B cell (primary cell): ENCODE results near the gene FBF1. TPM values are rescaled to one million over a fixed set of nuclear protein-coding genes. Genes with fewer than 3 reads are reported as not detected.
"Not testable (repeated sequence)": the region's sequence is repeated elsewhere in the genome, so short reads cannot be mapped to it uniquely, and the experiment has no call there.

Experiments
- ATAC-seq: fragments of 200-7000 bp; cut with Tn5 transposase; one replicate; pipeline ENCODE4 v1.10.0; 2021; ENCODE audit warnings: low read depth, mild to moderate bottlenecking, moderate number of reproducible peaks, moderate library complexity
- CTCF ChIA-PET: fragments of 350-600 bp; sonication (Branson Sonifier 250); formaldehyde crosslinking; loops from one replicate; lab custom pipeline; 2021; ENCODE audit warnings: antibody characterized with exemption, inconsistent platforms; lab: Charles Lee
- POLR2A ChIA-PET: fragments of 350-600 bp; sonication (Branson Sonifier 250); formaldehyde crosslinking; loops from one replicate; lab custom pipeline; 2021; ENCODE audit warnings: antibody characterized with exemption; lab: Charles Lee
- DNase-seq: peaks from one replicate; pipeline ENCODE4 v3.0.0; 2013
- H2AFZ ChIP-seq: 2 replicates; pipeline ENCODE4 v1.6.1; 2012; ENCODE audit warnings: mild to moderate bottlenecking, low read depth, low read length; ENCODE audit not compliant: insufficient read depth, poor library complexity, severe bottlenecking
- H3K27ac ChIP-seq, 2 donors: 1 replicate in 1 of 2; 2 replicates in 1 of 2; pipeline ENCODE4 v1.5.1; 2012 to 2013; ENCODE audit warnings: low read length in 2 of 2, mild to moderate bottlenecking in 2 of 2, moderate library complexity in 1 of 2
- H3K27me3 ChIP-seq, 4 experiments: fragments of 200-600 bp in 1 of 4; sonication (generic) in 1 of 4; replicated peaks in 1 of 4; 1 replicate in 2 of 4; 2 replicates in 2 of 4; pipeline versions ENCODE4 v1.6.1 to v1.7.0; 2013 to 2016; ENCODE audit warnings: low read length in 3 of 4, mild to moderate bottlenecking in 2 of 4, mixed read lengths in 1 of 4, moderate library complexity in 1 of 4; ENCODE audit not compliant: insufficient read depth in 4 of 4, control insufficient read depth in 3 of 4; ENCODE audit errors: control extremely low read depth in 1 of 4
- H3K36me3 ChIP-seq, 2 experiments: replicated peaks in 1 of 2; 1 replicate in 1 of 2; 2 replicates in 1 of 2; pipeline versions ENCODE4 v1.6.1 to v1.7.1; 2013; ENCODE audit warnings: low read length in 1 of 2; ENCODE audit not compliant: insufficient read depth in 2 of 2, control insufficient read depth in 1 of 2; ENCODE audit errors: control extremely low read depth in 1 of 2, extremely low read depth in 1 of 2
- H3K4me1 ChIP-seq, 2 donors: fragments of 200-600 bp in 1 of 2; sonication (generic) in 1 of 2; 1 replicate in 1 of 2; 2 replicates in 1 of 2; pipeline versions ENCODE4 v1.5.1 to v1.6.1; 2013 to 2017; ENCODE audit warnings: low read length in 2 of 2; ENCODE audit not compliant: control insufficient read depth in 2 of 2, insufficient read depth in 2 of 2
- H3K4me2 ChIP-seq: replicated peaks from 2 replicates; pipeline ENCODE3; 2012; ENCODE audit warnings: mild to moderate bottlenecking, low read depth, low read length; ENCODE audit not compliant: poor library complexity, severe bottlenecking
- H3K4me3 ChIP-seq, 5 experiments: fragments of 200-600 bp in 1 of 5; sonication (generic) in 1 of 5; 1 replicate in 3 of 5; 2 replicates in 2 of 5; pipeline versions ENCODE4 v1.5.1 to v1.7.0; 2011 to 2016; ENCODE audit warnings: low read length in 4 of 5, mild to moderate bottlenecking in 4 of 5, low read depth in 2 of 5, control low read depth in 1 of 5, moderate library complexity in 1 of 5; ENCODE audit not compliant: insufficient read depth in 1 of 5; ENCODE audit errors: control extremely low read depth in 1 of 5, extremely low read depth in 1 of 5
- H3K79me2 ChIP-seq: fragments of 200-600 bp; sonication (generic); one replicate; pipeline ENCODE4 v1.6.0; 2016; ENCODE audit warnings: low read length; ENCODE audit not compliant: control insufficient read depth, insufficient read depth
- H3K9ac ChIP-seq: fragments of 200-600 bp; sonication (generic); 2 replicates; pipeline ENCODE4 v1.6.1; 2017; ENCODE audit warnings: mild to moderate bottlenecking, low read length, moderate library complexity
- H3K9me3 ChIP-seq, 3 donors: one replicate each; pipeline versions ENCODE4 v1.6.1 to v1.7.1; 2013; ENCODE audit warnings: low read length in 2 of 3; ENCODE audit not compliant: control insufficient read depth in 2 of 3, insufficient read depth in 1 of 3; ENCODE audit errors: control extremely low read depth in 1 of 3
- H4K20me1 ChIP-seq: 2 replicates; pipeline ENCODE4 v1.6.0; 2012; ENCODE audit warnings: mild to moderate bottlenecking, low read length; ENCODE audit not compliant: insufficient read depth, control insufficient read depth, poor library complexity, severe bottlenecking
- H3K27ac Mint-ChIP-seq: one replicate; pipeline ENCODE4 v1.8.0; 2021; ENCODE audit warnings: mixed read lengths
- H3K27me3 Mint-ChIP-seq: one replicate; pipeline ENCODE4 v1.8.0; 2021; ENCODE audit warnings: mixed read lengths
- H3K4me1 Mint-ChIP-seq: one replicate; pipeline ENCODE4 v1.8.0; 2021; ENCODE audit warnings: mixed read lengths
- H3K4me3 Mint-ChIP-seq: one replicate; pipeline ENCODE4 v1.8.0; 2021; ENCODE audit warnings: mixed read lengths
- H3K9me3 Mint-ChIP-seq: one replicate; pipeline ENCODE4 v1.8.0; 2022; ENCODE audit warnings: mixed read lengths; ENCODE audit not compliant: insufficient read depth
- CTCF ChIP-seq: fragments of 200-600 bp; IDR thresholded peaks from one replicate; pipeline ENCODE4 v1.8.0; 2022; ENCODE audit warnings: antibody characterized with exemption, mild to moderate bottlenecking
- EZH2 ChIP-seq: IDR thresholded peaks from 2 replicates; pipeline ENCODE4 v1.6.1; 2012; ENCODE audit warnings: borderline replicate concordance, low read depth, mild to moderate bottlenecking, moderate library complexity, low read length; ENCODE audit not compliant: insufficient read depth, poor library complexity, severe bottlenecking
- WGBS: methylation state at CpG from one replicate; pipeline ENCODE4 v1.1.5; 2013; ENCODE audit warnings: missing lambda C conversion rate; ENCODE audit not compliant: insufficient coverage; 5-methylcytosine and 5-hydroxymethylcytosine counted together
- intact Hi-C: fragments of 100-400 bp; cut with micrococcal nuclease; formaldehyde crosslinking; loops from one replicate; pipeline ENCODE4 v1.10.0; 2022
- polyA plus RNA-seq: library from polyadenylated mRNA; depleted of rRNA; stranded (reverse); fragments of >200 nt; gene quantifications from 2 replicates; pipeline ENCODE4 v1.2.3, GENCODE V29; 2012
- total RNA-seq, 2 donors: library from RNA; stranded (reverse); fragments of 120-200 nt in 1 of 2; gene quantifications; 1 replicate in 1 of 2; 2 replicates in 1 of 2; pipeline versions ENCODE4 v1.2.3 to v1.2.4, GENCODE V29; 2013 to 2022

FBF1 gene
- total and polyA plus RNA-seq, 2 donors (not counting 1 experiment from before 2014, with no cell fraction given): 21.6 to 31.5 TPM

DNA sequence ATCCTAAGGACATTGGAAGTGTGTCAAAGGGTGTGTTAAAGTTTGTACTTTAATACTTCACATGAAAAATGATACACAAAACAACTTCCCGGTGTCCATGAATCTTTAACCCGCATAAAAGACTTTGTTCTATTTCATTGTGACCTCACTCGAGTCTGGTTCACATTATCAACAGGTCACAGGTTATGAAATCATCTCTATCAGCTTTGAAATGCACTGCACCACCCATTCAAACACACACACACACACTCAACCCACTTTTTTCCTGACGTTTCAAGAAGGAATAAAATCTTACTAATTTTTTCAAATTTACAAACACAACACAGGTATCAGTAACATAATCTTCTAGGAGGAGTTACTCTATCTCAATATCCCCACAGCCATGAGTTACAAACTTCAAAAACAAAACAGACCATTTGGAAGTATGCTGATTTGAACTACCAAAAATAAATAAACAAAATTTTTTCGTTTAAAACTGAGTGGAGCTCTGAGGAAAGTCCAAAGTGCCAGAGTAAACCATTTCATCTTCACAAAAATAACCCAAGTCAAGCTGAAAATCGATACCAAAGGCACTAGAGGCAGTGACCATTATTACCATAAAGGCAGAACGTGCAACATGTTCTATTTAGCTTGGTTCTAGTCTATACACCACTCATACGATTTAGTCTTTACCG lies 35.5 kb upstream of the FBF1 start:
- H3K4me1 Mint-ChIP-seq: peaks cover 43% of the 10 kb centered on the region
- DNase-seq: no peak
- peak overlapping the region; percentile 52 for H3K4me3 Mint-ChIP-seq
- H3K27ac ChIP-seq: no peak overlapping the region
- H4K20me1 ChIP-seq: no peaks in the 10 kb centered on the region
- no peak overlapping the region for H3K27ac Mint-ChIP-seq
- H3K27me3 Mint-ChIP-seq: no peaks in the 10 kb centered on the region
- ChIA-PET CTCF (interaction anchor here (0.5 to 1.5 kb wide), 2 partner anchors 116 to 303 kb away, joined by 3 to 4 read pairs; no protein-coding TSS in a partner anchor), POLR2A (no interaction called here)
- H3K79me2 ChIP-seq: peaks cover 42% of the 10 kb centered on the region
- no peak overlapping the region for H3K9ac ChIP-seq
- H3K4me3 ChIP-seq: no peak overlapping the region
- no peaks in the 10 kb centered on the region for H3K36me3 ChIP-seq
- peaks cover 9 to 19% of the 10 kb centered on the region in 2 donors for H3K4me1 ChIP-seq
- H3K9me3 ChIP-seq: no peaks in the 10 kb centered on the region
- no peak overlapping the region for H2AFZ ChIP-seq
- WGBS: 95% methylated on average over 2 of the region's 9 CpGs
- H3K9me3 Mint-ChIP-seq: no peaks in the 10 kb centered on the region
- TF ChIP-seq CTCF: no peak
- TF ChIP-seq EZH2: no peak
- intact Hi-C loops: no loop called here
- H3K4me2 ChIP-seq: no peak overlapping the region
- no peak for ATAC-seq
- no peaks in the 10 kb centered on the region for H3K27me3 ChIP-seq

DNA sequence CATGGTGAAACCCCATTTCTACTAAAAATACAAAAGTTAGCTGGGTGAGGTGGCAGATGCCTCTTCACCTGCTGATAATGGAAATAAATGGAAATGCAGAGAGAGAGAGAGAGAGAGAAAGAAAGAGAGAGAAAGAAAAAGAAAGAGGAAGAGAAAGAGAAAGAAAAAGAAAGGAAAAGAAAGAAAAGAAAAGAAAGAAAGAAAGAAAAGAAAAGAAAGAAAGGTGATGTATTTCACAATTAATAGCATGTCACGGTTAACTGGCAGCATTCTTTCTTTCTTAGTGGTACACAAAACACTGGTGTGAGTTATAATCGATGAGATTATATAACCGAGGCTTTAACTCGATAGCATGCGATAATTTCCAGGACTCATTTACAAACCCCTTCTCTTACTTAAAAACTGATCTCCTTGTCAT lies 34.9 kb upstream of the FBF1 start:
- Mint-ChIP-seq H3K9me3 (no peaks in the 10 kb centered on the region), H3K4me1 (peaks cover 43% of the 10 kb centered on the region), H3K27me3 (no peaks in the 10 kb centered on the region), H3K4me3 (no peak overlapping the region), H3K27ac (no peak overlapping the region)
- WGBS: no CpG with 5 or more reads among the region's 5 CpGs
- Histone ChIP-seq H3K4me3 (no peak overlapping the region), H3K27me3 (no peaks in the 10 kb centered on the region), H3K4me1 (peaks cover 9 to 18% of the 10 kb centered on the region in 2 donors), H3K4me2 (no peak overlapping the region), H2AFZ (no peak overlapping the region), H3K9me3 (no peaks in the 10 kb centered on the region), H3K79me2 (peaks cover 41% of the 10 kb centered on the region), H4K20me1 (no peaks in the 10 kb centered on the region), H3K36me3 (no peaks in the 10 kb centered on the region), H3K9ac (no peak overlapping the region), H3K27ac (no peak overlapping the region)
- no peak for DNase-seq
- ChIA-PET CTCF (interaction anchor here (1.0 kb wide), 1 partner anchor 20 kb away, joined by 3 read pairs; no protein-coding TSS in a partner anchor), POLR2A (interaction anchor here (0.7 kb wide), 1 partner anchor 15 kb away, joined by 4 read pairs; no protein-coding TSS in a partner anchor)
- intact Hi-C loops: no loop called here
- TF ChIP-seq EZH2: no peak
- TF ChIP-seq CTCF: peak; percentile 22
- no peak for ATAC-seq

DNA sequence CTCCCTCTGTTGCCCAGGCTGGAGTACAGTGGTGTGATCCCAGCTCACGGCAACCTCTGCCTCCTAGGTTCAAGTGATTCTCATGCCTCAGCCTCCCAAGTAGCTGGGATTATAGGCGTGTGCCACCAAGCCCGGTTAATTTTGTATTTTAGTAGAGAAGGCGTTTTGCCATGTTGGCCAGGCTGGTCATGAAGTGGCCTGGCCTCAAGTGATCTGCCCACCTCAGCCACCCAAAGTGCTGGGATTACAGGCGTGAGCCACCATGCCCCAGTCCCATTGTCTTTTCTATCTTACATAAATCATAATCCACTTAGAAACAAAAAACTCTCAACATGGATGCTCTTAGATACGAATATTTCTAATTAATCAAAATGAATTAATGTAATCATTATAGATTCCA lies 34.3 kb upstream of the FBF1 start:
- H3K36me3 ChIP-seq, H2AFZ ChIP-seq, H3K9me3 ChIP-seq, ATAC-seq, H3K9ac ChIP-seq, H3K27me3 Mint-ChIP-seq, intact Hi-C loops, H4K20me1 ChIP-seq, H3K4me3 Mint-ChIP-seq, H3K27ac Mint-ChIP-seq, H3K27ac ChIP-seq, H3K9me3 Mint-ChIP-seq, H3K4me2 ChIP-seq, H3K4me3 ChIP-seq, DNase-seq, H3K27me3 ChIP-seq: not testable (repeated sequence)
- POLR2A ChIA-PET: interaction anchor here (0.7 kb wide), 1 partner anchor 15 kb away, joined by 4 read pairs; no protein-coding TSS in a partner anchor
- CTCF ChIA-PET: interaction anchor here (1.0 kb wide), 1 partner anchor 21 kb away, joined by 3 read pairs; no protein-coding TSS in a partner anchor
- 100% methylated on average over 3 of the region's 6 CpGs for WGBS
- H3K4me1 ChIP-seq: peaks cover 7 to 14% of the 10 kb centered on the region in 2 donors
- H3K79me2 ChIP-seq: peaks cover 35% of the 10 kb centered on the region
- H3K4me1 Mint-ChIP-seq: peaks cover 39% of the 10 kb centered on the region
